ENCODE results near the gene PGP. TPM values are rescaled to one million over a fixed set of nuclear protein-coding genes. Genes with fewer than 3 reads are reported as not detected.
"Not testable (repeated sequence)": the region's sequence is repeated elsewhere in the genome, so short reads cannot be mapped to it uniquely, and the experiment has no call there.

Gene PGP
- 13.1 and 14.2 TPM in 2 replicates for total RNA-seq (2014; rRNA removed; shearing (Covaris generic))

DNA sequence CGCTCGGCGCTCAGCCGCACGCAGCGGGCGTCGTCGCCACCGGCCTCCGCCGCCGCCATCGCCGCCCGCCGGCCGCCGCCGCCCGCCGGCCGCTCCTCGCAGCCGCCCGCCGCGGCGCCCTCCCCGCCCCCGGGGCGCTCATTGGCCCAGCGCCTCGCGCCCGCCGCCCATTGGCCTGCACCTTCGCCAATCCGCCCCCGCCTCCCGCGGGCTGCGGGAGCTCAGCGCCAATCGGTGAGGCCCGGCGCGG, at the start of gene PGP:
PGP (minus strand) TSS at position 122 of the 250 bp plus-strand sequence; CDS start at position 59, 63 bp downstream.
- Histone ChIP-seq H3K27ac (peak within 1 kb of the TSS; percentile 79), H3K4me3 (peak within 1 kb of the TSS; percentile 96), H3K36me3 (0 out of 2 replicates have a peak, but pooled peaks cover 2% of the 10 kb centered on the region), H3K4me1 (peaks cover 5% of the 10 kb centered on the region; the same call in 1 of the 2 replicates), H3K9me3 (replicated peaks) (no peaks in the 10 kb centered on the region), H3K27me3 (no peaks in the 10 kb centered on the region)
- DNase-seq: no peak

GRCh38 chr16:2263026-2263425, 48.4 kb upstream of the PGP start:
- not testable (repeated sequence) for DNase-seq; H3K4me3 ChIP-seq; H3K27me3 ChIP-seq; H3K27ac ChIP-seq; H3K4me1 ChIP-seq; H3K9me3 ChIP-seq (replicated peaks)
- peaks cover 75% of the 10 kb centered on the region for H3K36me3 ChIP-seq

DNA sequence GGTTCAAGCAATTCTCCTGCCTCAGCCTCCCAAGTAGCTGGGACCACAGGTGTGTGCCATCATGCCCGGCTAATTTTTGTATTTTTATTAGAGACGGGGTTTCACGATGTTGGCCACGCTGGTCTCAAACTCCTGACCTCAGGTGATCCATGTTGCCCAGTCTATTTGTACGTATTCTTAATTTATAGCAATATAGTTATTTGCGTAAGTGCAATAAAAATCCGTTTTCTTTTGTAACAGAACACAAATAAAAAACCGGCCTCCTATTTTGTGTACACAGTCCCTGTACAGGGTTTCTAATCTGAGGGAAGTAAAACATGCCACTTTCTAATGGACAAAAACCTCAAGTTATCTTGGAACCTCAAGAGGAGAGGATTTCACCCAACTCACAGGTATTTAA, 45.6 kb upstream of the PGP start:
- H3K4me3 ChIP-seq: no peak overlapping the region
- no peak for DNase-seq

GRCh38 chr16:2258530-2258929, 43.9 kb upstream of the PGP start:
- H3K9me3 ChIP-seq (replicated peaks); H3K4me3 ChIP-seq; H3K27me3 ChIP-seq; H3K4me1 ChIP-seq; H3K27ac ChIP-seq; DNase-seq: not testable (repeated sequence)
- H3K36me3 ChIP-seq: peaks cover 94% of the 10 kb centered on the region

More for the DNA sequence above, 45.6 kb upstream of the PGP start:
- Histone ChIP-seq H3K36me3 (peaks cover 96% of the 10 kb centered on the region), H3K4me1 (no peaks in the 10 kb centered on the region), H3K9me3 (replicated peaks) (no peaks in the 10 kb centered on the region), H3K27me3 (no peaks in the 10 kb centered on the region), H3K27ac (no peak overlapping the region)

DNA sequence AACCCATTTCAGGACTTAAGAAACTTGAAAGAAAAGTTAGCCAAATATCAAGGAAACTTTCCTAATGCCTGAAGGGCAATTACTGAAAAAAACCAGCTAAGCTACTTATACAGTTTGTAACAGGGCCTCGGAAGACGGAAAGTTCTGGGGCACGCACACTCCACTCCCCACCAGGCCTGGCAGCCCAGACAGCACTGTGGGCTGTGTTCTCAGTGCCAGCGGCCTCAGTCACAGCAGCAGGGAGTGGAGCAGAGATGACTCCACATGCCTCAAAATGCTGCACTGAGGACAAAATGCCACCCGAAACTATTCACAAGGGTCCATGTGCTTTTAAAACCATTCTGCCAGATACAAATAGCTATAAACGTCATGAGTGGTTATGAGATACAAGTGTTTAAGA, 43.1 kb upstream of the PGP start:
- H3K4me1 ChIP-seq: no peaks in the 10 kb centered on the region
- H3K4me3 ChIP-seq: no peak overlapping the region
- peaks cover 89% of the 10 kb centered on the region for H3K36me3 ChIP-seq
- no peaks in the 10 kb centered on the region for H3K9me3 ChIP-seq (replicated peaks)
- no peaks in the 10 kb centered on the region for H3K27me3 ChIP-seq
- DNase-seq: no peak
- no peak overlapping the region for H3K27ac ChIP-seq

DNA sequence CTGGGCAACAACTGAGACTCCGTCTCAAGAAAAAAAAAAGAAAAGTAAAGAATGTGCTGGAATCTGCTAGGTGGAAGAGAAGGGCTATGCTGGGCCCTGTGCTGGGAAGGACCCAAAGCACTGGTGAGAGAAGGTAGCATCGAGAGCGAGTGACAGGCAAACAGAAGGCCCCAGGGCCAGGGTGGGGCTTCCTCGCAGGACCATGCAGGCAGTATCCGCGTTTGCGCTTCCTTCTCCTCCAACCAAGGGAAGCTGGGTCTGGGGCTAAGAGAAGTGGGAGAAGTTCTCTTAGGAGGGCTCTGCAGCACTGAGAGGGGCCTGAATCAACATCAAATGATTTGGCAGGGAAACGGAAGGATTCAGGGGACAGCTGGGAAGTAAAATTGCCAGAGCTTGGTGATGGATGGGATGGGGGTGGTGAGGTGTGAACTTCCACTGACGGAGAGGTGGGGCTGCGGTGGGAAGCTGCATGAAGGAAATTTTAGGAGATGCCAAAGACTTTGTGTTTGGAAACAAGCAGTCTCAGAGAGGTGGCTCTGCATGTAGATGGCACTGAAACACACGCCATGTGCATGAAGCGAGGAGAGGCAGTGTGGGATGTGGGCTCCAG, 42.0 kb upstream of the PGP start:
- Histone ChIP-seq H3K27me3 (no peaks in the 10 kb centered on the region), H3K27ac (no peak overlapping the region), H3K36me3 (peaks cover 88% of the 10 kb centered on the region), H3K4me1 (peaks cover 7% of the 10 kb centered on the region; the same call in 1 of the 2 replicates), H3K9me3 (replicated peaks) (no peaks in the 10 kb centered on the region), H3K4me3 (no peak overlapping the region)
- DNase-seq: no peak

GRCh38 chr16:2253293-2253692, 38.7 kb upstream of the PGP start:
- Histone ChIP-seq H3K9me3 (replicated peaks) (no peaks in the 10 kb centered on the region), H3K36me3 (peaks cover 57% of the 10 kb centered on the region), H3K4me3 (no peak overlapping the region), H3K27ac (no peak overlapping the region), H3K4me1 (peaks cover 7% of the 10 kb centered on the region; the same call in 1 of the 2 replicates), H3K27me3 (no peaks in the 10 kb centered on the region)
- DNase-seq: no peak

DNA sequence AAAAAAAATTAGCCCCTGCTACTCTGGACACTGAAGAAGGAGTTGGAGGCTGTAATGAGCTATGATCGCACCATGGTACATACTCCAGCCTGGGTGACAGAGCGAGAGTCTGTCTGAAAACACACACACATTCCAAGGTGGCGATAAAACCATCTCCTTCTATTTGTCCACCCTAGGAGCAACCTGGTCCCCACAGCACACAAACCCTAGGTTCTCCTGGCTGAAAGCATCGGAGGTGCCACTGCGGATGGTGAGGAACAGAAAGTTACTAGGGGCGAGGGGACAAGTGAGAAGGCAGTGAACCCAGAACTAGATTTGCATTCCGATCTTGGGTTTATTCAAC, 38.1 kb upstream of the PGP start:
- no peak for DNase-seq
- no peak overlapping the region for H3K27ac ChIP-seq
- H3K36me3 ChIP-seq: peaks cover 52% of the 10 kb centered on the region
- H3K27me3 ChIP-seq: no peaks in the 10 kb centered on the region
- H3K4me1 ChIP-seq: peaks cover 7% of the 10 kb centered on the region; the same call in 1 of the 2 replicates
- H3K4me3 ChIP-seq: no peak overlapping the region
- H3K9me3 ChIP-seq (replicated peaks): no peaks in the 10 kb centered on the region

- Histone ChIP-seq H3K4me3 (peak within 1 kb of the TSS; percentile 71), H3K36me3 (peaks cover 39% of the 10 kb centered on the region), H3K27ac (peak within 1 kb of the TSS; percentile 27; the same call in 1 of the 2 replicates), H3K4me1 (peaks cover 7% of the 10 kb centered on the region; the same call in 1 of the 2 replicates), H3K9me3 (replicated peaks) (no peaks in the 10 kb centered on the region), H3K27me3 (no peaks in the 10 kb centered on the region)
- DNase-seq: peak; percentile 95
These were observed 36.9 kb upstream of the PGP start, which contains the start of gene ECI1 for GRCh38 chr16:2251296-2252111. TSS of gene ECI1 (minus strand) at chr16:2251587. CDS start at chr16:2251566, 21 bp downstream.

GRCh38 chr16:2250652-2251295, 36.1 kb upstream of the PGP start:
- Histone ChIP-seq H3K36me3 (peaks cover 35% of the 10 kb centered on the region), H3K27me3 (no peaks in the 10 kb centered on the region), H3K4me3 (peak overlapping the region; percentile 71), H3K9me3 (replicated peaks) (no peaks in the 10 kb centered on the region), H3K27ac (no peak overlapping the region), H3K4me1 (peaks cover 7% of the 10 kb centered on the region; the same call in 1 of the 2 replicates)
- no peak for DNase-seq

DNA sequence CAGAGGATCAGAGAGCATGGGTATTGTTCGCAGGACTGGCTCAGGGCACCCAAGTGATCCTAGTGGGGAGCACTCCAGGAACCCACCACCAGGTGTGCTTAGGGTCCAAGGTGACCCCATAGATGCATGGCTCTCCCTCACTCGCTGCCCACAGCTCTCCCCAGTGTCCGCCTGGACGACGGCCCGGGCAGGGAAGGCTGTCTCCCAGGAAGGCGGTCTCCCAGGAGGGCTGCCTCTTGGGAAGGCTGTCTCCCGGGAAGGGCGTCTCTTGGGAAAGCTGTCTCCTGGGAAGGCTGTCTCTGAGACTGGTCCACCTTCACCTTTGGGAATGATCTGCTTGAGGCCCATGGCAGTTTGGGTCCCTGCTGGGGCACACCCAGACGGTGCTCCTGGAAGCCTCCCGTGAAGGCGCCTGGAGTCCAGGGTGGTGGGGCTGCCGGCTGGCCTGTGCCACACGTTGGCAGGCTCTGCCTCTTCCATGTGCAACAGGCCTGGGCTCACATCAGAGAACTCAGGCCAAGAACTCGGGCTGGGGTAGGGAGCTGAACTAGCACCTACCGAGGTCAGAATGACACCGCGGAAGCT, 31.8 kb upstream of the PGP start:
- Histone ChIP-seq H3K27me3 (no peaks in the 10 kb centered on the region), H3K9me3 (replicated peaks) (no peaks in the 10 kb centered on the region), H3K4me3 (no peak overlapping the region), H3K36me3 (peaks cover 5% of the 10 kb centered on the region), H3K27ac (no peak overlapping the region), H3K4me1 (no peaks in the 10 kb centered on the region)
- DNase-seq: no peak

- Histone ChIP-seq H3K4me1 (no peaks in the 10 kb centered on the region), H3K36me3 (peaks cover 5% of the 10 kb centered on the region), H3K27ac (no peak overlapping the region), H3K4me3 (no peak overlapping the region), H3K27me3 (no peaks in the 10 kb centered on the region), H3K9me3 (replicated peaks) (no peaks in the 10 kb centered on the region)
- no peak for DNase-seq
These were observed 30.5 kb upstream of the PGP start for GRCh38 chr16:2244926-2245795.

- peaks cover 5% of the 10 kb centered on the region for H3K36me3 ChIP-seq
- no peak for DNase-seq
- H3K4me3 ChIP-seq: no peak overlapping the region
- no peak overlapping the region for H3K27ac ChIP-seq
- H3K4me1 ChIP-seq: no peaks in the 10 kb centered on the region
- H3K9me3 ChIP-seq (replicated peaks): no peaks in the 10 kb centered on the region
- no peaks in the 10 kb centered on the region for H3K27me3 ChIP-seq
These were observed 29.7 kb upstream of the PGP start for GRCh38 chr16:2244301-2244700.

DNA sequence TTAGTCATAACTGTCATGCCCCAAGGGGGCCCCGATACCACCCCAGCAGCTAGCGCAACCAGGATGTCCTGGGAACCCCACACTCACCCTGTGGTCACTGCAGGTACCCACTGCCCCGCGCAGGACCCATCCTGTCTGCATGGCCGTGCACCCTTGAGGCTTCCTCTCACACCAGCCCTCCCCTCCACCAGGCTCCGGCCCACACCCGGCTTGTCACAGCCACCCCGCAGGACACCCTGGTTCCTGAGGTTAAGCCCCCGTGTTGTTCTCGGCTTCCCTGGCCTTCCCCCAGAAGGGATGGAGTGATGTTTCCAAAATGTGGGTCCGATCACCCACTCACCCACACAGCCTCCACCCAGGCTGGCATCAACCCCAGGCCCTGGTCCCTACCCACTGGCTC, 29.1 kb upstream of the PGP start:
- no peaks in the 10 kb centered on the region for H3K9me3 ChIP-seq (replicated peaks)
- H3K27ac ChIP-seq: no peak overlapping the region
- H3K36me3 ChIP-seq: peaks cover 5% of the 10 kb centered on the region
- H3K27me3 ChIP-seq: no peaks in the 10 kb centered on the region
- no peak for DNase-seq
- H3K4me1 ChIP-seq: no peaks in the 10 kb centered on the region
- H3K4me3 ChIP-seq: no peak overlapping the region
